HG03469 (cell line): ENCODE measurements around the gene SHISA6.
"Not testable (repeated sequence)": the region's sequence is repeated elsewhere in the genome, so short reads cannot be mapped to it uniquely, and the experiment has no call there.

ENCODE experiments used
- ATAC-seq: cut with Tn5 transposase; IDR thresholded peaks from one replicate; pipeline ENCODE4 v1.9.1; 2021; ENCODE audit warnings: mild to moderate bottlenecking, moderate library complexity, moderate number of reproducible peaks; ENCODE audit not compliant: unreplicated experiment

Gene SHISA6

DNA sequence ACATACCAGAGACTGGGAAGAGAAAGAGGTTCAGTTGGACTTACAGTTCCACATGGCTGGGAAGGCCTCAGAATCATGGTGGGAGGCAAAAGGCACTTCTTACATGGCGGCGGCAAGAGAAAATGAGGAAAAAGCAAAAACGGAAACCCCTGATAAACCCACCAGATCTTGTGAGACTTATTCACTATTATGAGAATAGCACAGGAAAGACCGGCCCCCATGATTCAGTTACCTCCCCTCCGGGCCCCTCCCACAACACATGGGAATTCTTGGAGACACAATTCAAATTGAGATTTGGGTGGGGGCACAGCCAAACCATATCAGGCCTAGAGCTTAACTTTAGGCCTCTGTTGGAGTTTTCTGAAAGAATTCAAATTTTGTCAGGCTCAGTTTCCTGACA lies 60.9 kb downstream of the SHISA6 start:
- not testable (repeated sequence) for ATAC-seq

- no peak for ATAC-seq
Measured at GRCh38 chr17:11302401-11303186, 61.6 kb downstream of the SHISA6 start.

GRCh38 chr17:11303773-11304394 lies 62.9 kb downstream of the SHISA6 start:
- no peak for ATAC-seq

DNA sequence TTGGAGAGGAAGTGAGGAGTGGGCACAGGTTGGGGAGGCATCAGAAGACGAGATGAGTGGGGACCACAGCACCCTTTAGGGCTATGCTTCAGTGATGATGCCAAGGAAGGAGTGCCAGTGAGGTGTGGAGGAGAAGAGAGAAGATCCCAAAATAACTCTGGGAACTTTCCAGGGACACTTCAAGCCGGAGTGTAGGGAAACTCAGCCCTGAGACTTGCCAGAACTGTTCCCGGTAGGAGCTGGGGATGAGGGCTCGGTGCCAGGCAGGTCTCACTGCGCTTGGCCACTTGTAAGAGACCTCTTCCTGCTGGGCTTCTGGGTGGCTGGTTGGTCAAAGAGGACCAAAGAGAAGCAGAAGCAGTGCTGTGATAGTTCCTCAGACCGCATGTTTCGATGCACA lies 63.6 kb downstream of the SHISA6 start:
- ATAC-seq = no peak

- no peak for ATAC-seq
Measured at GRCh38 chr17:11305524-11305923, 64.5 kb downstream of the SHISA6 start.

- no peak for ATAC-seq
Measured at GRCh38 chr17:11308531-11308930, 67.5 kb downstream of the SHISA6 start.

DNA sequence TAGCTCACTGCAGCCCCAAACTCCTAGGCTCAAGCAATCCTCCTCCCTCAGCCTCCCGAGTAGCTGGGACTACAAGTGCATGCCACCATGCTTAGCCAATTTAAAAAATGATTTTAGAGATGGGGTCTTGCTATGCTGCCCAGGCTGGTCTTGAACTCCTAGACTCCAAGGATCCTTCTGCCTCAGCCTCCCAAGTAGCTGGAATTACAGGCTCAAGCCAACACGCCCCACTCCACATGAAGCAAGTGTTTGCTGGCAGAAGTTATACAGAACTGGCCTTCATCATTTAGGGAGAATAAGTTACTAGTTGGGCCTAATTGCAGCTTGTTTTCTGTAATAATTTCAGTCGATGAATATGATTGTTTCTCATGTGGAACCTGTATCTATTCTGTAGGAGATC lies 68.0 kb downstream of the SHISA6 start:
- ATAC-seq = no peak

- ATAC-seq = no peak
Measured at GRCh38 chr17:11309850-11310249, 68.8 kb downstream of the SHISA6 start.

GRCh38 chr17:11316451-11316850 lies 75.4 kb downstream of the SHISA6 start:
- not testable (repeated sequence) for ATAC-seq

GRCh38 chr17:11318207-11318606 lies 77.2 kb downstream of the SHISA6 start:
- ATAC-seq = no peak

- no peak for ATAC-seq
Measured at GRCh38 chr17:11319894-11320293, 78.9 kb downstream of the SHISA6 start.

DNA sequence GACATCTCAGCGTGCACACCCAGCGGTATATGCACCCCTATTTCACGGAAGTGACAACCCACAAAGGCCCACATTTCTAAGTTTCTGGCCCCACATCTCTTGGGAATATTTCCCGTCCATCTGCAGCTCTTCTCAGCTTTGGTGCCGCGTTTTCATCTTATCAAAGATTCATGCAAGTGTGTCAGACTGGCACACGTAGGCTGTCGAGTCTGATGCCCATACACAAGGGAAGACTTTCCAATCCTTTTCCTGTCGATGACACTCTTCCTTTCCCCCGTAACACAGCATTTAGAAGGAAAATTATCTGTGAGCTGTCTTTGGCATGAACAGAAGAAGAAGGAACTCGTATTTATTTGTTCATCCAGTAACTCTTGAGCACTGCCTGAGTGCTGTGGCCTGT lies 83.0 kb downstream of the SHISA6 start:
- ATAC-seq = no peak

DNA sequence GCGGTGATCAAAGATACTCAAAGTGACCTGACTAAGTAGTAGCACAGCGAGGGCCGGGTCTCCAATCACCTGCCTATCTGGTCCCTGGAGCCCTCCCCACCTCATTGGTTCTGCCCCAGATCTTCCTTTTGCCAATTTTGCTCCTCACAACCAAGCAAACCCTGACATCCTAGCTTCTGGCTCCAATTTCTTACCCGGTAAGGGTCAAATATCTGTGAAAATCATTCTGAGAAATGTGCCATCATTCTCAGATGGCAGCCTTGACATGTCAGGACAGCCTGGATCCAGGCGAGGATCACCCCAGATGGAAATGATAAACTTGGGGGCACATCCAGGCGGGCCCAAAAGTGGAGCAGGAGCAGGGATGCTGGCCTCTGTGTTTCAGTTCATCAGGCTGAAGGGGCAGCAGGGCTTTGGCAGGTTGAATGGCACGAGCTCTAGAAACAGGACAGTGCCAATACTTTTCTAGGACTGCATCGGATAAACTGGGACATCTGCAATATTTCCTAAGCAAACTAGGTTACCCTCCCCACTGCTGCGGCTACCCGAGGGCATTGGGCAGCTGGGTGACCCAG lies 83.9 kb downstream of the SHISA6 start:
- no peak for ATAC-seq

DNA sequence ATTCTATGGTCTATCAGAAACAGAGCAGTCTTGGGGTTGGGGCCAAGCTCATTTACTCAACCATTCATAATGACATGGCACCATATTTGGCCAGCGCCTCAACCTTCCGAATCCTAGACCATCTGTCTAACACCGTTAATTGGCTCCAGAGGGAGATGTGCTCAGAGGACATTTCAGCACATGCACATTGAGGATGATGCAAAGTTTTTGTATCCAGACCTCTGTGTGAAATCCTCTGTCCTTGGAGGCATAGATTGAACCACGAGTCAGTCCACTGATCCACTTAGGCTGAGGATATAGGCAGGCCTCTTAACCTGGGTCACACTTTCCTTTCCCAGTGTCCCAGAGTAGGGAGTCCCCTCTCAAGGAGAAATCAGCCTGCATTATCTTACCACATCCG lies 85.5 kb downstream of the SHISA6 start:
- ATAC-seq = no peak

GRCh38 chr17:11328770-11329169 lies 87.8 kb downstream of the SHISA6 start:
- ATAC-seq = no peak

DNA sequence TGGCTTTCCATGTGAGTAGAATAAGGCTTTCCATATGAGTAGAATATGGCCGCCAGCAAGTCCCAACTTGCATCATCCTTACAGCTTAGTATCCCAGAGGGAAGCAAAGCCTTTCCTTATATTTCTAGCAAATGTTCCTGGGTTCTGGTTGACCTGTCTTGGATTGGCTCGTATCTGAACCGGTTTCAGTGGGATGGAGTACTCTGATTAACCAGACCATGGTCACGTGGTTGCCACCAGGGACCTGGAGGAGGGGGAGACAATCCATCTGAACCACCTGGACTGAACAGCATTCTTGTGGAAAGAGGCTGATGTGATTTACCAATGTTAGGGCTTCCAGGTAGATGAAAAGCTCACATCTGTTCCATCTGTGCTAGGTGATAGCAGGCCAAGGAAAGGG lies 89.0 kb downstream of the SHISA6 start:
- no peak for ATAC-seq

GRCh38 chr17:11330826-11331225 lies 89.8 kb downstream of the SHISA6 start:
- ATAC-seq = no peak

DNA sequence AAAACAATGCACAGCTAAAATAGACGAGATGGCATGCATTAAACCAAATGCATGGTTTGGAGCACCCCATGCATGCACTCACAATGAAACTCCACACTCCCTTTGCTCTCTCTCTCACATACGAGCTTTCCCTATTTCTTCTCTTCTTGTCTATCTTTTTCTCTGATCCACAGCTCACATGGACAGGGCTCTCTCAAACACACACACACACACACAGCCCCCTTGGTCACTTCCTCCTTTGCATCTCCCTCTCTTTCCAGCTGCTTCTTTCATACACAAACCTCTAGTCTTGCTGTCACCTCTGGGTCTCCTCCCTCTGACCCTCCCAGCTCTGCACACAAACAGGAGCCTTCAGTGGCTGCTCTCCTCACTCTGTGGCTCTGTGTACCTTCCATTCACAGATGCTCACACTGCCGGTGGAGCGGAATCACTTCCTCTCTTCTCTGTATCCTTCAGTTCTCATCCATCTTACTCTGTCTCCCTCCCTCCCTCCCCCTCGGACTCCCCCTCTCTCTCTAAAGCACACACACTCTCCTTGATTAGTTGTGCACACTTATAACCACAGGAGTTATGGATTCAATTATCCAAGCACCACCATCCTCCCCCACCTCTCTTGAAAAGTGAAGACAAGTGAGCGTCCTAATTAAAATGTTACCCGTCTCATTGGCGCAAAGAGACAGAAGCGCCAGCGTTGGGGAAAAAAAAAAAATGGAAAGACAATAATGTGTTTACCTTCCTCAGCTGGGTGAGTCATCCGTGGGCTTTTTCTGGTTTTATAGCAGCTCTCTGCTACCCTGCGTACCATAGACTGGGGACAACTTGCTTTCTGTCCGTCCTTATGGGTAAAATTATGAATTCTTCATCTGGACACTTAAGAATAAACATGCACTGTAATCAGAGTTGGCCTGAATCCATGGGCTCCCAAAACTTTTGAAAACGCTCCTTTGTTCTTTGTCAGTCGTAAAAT lies 90.8 kb downstream of the SHISA6 start:
- no peak for ATAC-seq

DNA sequence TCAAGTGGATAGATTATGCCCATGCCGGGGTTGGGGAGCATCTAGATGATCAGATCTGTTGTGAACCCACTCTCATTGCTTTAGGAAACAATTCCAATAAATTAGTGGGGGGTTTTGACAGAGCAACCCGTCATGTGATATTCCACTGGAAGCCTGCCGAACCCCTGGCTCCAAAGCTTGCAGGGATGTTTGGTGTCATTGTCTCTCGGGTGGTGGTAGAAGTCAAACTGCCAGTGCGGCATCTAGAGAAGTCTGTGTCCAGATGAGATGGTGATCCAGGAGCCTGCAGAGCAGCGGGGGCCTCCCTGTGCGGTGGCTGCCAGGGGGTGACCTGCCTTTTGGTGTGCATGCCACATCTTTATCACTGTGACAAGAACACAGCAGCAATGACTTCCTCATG lies 91.7 kb downstream of the SHISA6 start:
- no peak for ATAC-seq

- ATAC-seq = no peak
Measured at GRCh38 chr17:11334493-11334892, 93.5 kb downstream of the SHISA6 start.

- no peak for ATAC-seq
Measured at GRCh38 chr17:11336290-11336689, 95.3 kb downstream of the SHISA6 start.
